ENCODE results near the gene MPST.

- TF ChIP-seq CTCF (IDR thresholded peaks at IDR 0.05) = no peak
- TF ChIP-seq POLR2A (IDR thresholded peaks at IDR 0.05) = no peak
These were observed 8.1 kb upstream of the MPST start for GRCh38 chr22:37011472-37011871.
